ENCODE measurements around the gene GREM2.

DNA sequence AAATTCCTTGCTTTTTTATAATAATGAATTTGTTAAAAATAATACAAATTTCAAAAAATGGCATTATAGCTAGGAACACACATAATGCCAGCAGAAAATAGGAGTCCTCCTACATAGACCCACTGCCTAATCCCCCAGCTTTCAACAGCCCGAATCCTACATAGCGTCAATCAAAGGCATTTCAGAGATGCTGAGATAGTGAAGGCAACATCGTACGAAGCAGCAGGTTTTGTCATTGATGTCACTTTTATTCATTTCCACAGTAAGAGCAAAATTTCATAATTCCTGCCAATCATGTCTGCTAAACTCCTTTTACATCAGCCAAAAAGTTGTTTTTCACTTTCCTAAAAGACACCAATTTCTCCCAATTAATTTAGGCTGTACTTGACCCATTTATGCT lies 94.1 kb downstream of the GREM2 start:
- TF ChIP-seq EZH2phosphoT487 (IDR thresholded peaks at IDR 0.05; ENCODE audit: borderline replicate concordance, low read length) (no peak), EZH2 (IDR thresholded peaks at IDR 0.05; ENCODE audit: low read length, unreplicated experiment) (no peak)
- TF ChIP-seq, protein P1, sequence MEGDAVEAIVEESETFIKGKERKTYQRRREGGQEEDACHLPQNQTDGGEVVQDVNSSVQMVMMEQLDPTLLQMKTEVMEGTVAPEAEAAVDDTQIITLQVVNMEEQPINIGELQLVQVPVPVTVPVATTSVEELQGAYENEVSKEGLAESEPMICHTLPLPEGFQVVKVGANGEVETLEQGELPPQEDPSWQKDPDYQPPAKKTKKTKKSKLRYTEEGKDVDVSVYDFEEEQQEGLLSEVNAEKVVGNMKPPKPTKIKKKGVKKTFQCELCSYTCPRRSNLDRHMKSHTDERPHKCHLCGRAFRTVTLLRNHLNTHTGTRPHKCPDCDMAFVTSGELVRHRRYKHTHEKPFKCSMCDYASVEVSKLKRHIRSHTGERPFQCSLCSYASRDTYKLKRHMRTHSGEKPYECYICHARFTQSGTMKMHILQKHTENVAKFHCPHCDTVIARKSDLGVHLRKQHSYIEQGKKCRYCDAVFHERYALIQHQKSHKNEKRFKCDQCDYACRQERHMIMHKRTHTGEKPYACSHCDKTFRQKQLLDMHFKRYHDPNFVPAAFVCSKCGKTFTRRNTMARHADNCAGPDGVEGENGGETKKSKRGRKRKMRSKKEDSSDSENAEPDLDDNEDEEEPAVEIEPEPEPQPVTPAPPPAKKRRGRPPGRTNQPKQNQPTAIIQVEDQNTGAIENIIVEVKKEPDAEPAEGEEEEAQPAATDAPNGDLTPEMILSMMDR (conservative IDR thresholded peaks at IDR 0.05; ENCODE audit: low read depth, low read length), result no peak
